ENCODE results near the gene HSPB8.

- TF ChIP-seq KDM5A (IDR thresholded peaks at IDR 0.05), result no peak
- TF ChIP-seq CTCF (IDR thresholded peaks at IDR 0.05), result no peak
Observed at GRCh38 chr12:119208626-119209061, 29.9 kb downstream of the HSPB8 start.

All from A549 (cell line).